ENCODE measurements around the gene MYH2. TPM values are rescaled to one million over a fixed set of nuclear protein-coding genes. Genes with fewer than 3 reads are reported as not detected.
"Not testable (repeated sequence)": the region's sequence is repeated elsewhere in the genome, so short reads cannot be mapped to it uniquely, and the experiment has no call there.

The MYH2 gene
- total RNA-seq, 6 experiments from 2014 or later, result 0.18 to 0.81 (median 0.34) TPM; not detected in 2

DNA sequence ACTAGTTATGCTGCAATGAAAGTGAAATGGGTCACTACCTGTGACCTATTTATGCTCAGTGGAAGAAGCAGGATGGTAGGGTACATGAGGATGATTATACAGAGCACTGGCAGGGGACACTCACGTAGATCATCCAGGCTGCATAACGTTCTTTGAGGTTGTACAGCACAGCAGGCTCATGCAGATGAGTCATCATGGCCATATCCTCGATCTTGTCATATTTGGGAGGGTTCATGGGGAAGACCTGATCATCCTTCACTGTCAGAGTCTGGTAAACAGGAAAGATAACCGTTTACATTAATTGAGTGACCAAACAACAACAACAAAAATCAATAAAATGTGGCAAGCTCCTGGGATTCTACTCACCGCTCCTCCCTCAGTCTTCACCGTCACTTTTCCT is 2.1 kb downstream of the MYH2 start:
- no peak for DNase-seq
- Histone ChIP-seq H3K4me1 (no peaks in the 10 kb centered on the region), H3K9me3 (no peaks in the 10 kb centered on the region), H3K27ac (no peak overlapping the region), H3K27me3 (no peaks in the 10 kb centered on the region), H3K36me3 (no peaks in the 10 kb centered on the region), H3K4me3 (no peak overlapping the region)
- 63% methylated on average over 4 of the region's 6 CpGs for WGBS (ENCODE audit: insufficient coverage, low coverage, low lambda C conversion rate, missing lambda C conversion rate)
- no peak for ATAC-seq
- TF ChIP-seq POLR2A (IDR thresholded peaks at IDR 0.05), result no peak
- TF ChIP-seq CTCF (IDR thresholded peaks at IDR 0.05), result no peak
- intact Hi-C loops (cut with DNase I), result no loop called here

DNA sequence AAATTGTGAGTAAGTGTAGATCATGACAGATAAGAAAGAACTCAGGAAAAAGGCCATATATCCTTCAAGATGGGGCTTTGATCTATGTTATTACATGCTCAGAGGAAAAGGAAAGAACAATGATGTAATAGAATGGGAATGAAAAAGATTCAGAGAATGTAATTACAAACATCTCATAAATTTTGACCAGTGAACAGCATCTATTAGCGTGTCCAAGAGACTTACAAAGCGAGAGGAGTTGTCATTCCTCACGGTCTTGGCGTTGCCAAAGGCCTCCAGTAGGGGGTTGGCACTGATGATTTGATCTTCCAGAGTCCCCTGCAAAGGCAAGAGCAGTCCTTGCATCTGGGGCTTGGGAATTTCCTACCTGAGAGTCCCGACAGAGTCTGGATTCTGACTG is 6.0 kb downstream of the MYH2 start:
- H3K4me1 ChIP-seq; DNase-seq; H3K36me3 ChIP-seq; intact Hi-C loops (cut with DNase I); H3K4me3 ChIP-seq; H3K27ac ChIP-seq; H3K27me3 ChIP-seq; H3K9me3 ChIP-seq; ATAC-seq: not testable (repeated sequence)
- WGBS (ENCODE audit: insufficient coverage, low coverage, low lambda C conversion rate, missing lambda C conversion rate), result 68% methylated on average over 3 of the region's 5 CpGs

DNA sequence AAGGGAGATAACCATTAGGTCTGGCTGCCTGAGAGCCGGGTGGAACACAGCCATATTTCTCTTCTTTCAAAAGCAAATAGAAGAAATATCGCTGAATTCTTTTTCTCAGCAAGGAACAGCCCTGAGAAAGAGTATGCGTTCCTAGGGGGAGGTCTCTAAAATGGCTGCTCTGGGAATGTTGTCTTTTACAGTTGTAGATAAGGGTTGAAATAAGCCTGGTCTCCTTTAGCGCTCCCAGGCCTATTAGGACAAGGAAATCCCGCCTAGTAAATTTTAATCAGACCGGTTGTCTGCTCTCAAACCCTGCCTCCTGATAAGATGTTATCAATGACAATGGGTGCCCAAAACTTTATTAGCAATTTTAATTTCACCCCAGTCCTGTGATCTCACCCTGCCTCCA is 8.3 kb downstream of the MYH2 start:
- H3K9me3 ChIP-seq; H3K27ac ChIP-seq; H3K4me1 ChIP-seq; H3K4me3 ChIP-seq; H3K27me3 ChIP-seq; intact Hi-C loops (cut with DNase I); DNase-seq; ATAC-seq; H3K36me3 ChIP-seq: not testable (repeated sequence)
- WGBS (ENCODE audit: insufficient coverage, low coverage, low lambda C conversion rate, missing lambda C conversion rate), result 76% methylated on average over 6 of the region's 6 CpGs

DNA sequence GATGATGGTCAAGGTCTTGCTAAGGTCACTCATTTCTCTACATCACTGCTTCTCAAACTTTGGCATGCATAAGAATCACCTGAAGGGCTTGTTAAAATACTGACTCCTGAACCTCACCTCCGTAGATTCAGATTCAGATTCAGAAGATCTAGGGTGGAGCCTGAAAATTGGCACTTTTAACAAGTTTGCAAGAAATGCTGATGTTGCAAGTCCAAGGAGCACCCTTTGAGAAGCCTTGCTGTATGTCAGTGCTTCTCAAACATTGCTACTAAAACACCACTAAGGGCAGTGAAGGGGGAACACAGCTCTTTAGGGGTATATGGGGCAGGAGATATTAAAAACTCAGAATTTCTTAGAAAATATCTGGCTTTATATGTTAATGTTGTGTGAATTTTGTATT is 17.4 kb downstream of the MYH2 start:
- Histone ChIP-seq H3K9me3 (no peaks in the 10 kb centered on the region), H3K4me3 (no peak overlapping the region), H3K36me3 (no peaks in the 10 kb centered on the region), H3K27ac (no peak overlapping the region), H3K27me3 (peaks cover 0 to 3% of the 10 kb centered on the region in 2 donors), H3K4me1 (no peaks in the 10 kb centered on the region)
- no peak for TF ChIP-seq POLR2A (IDR thresholded peaks at IDR 0.05)
- TF ChIP-seq CTCF (IDR thresholded peaks at IDR 0.05), result no peak
- ATAC-seq, result no peak
- no peak for DNase-seq
- intact Hi-C loops (cut with DNase I), result no loop called here
- 25% methylated on average over 1 of the region's 1 CpG for WGBS (ENCODE audit: insufficient coverage, low coverage, low lambda C conversion rate, missing lambda C conversion rate)

GRCh38 chr17:10527419-10527818 is 22.0 kb downstream of the MYH2 start:
- WGBS (ENCODE audit: insufficient coverage, low coverage, low lambda C conversion rate, missing lambda C conversion rate), result 75% methylated on average over 5 of the region's 6 CpGs
- Histone ChIP-seq H3K36me3 (no peaks in the 10 kb centered on the region), H3K4me1 (no peaks in the 10 kb centered on the region), H3K9me3 (peaks cover 0 to 2% (median 0%) of the 10 kb centered on the region in 4 donors), H3K27me3 (peaks cover 0 to 2% of the 10 kb centered on the region in 2 donors), H3K4me3 (no peak overlapping the region), H3K27ac (no peak overlapping the region)
- intact Hi-C loops (cut with DNase I), result no loop called here
- TF ChIP-seq CTCF (IDR thresholded peaks at IDR 0.05) (no peak), POLR2A (IDR thresholded peaks at IDR 0.05) (no peak)
- ATAC-seq (no peak), DNase-seq (no peak)

DNA sequence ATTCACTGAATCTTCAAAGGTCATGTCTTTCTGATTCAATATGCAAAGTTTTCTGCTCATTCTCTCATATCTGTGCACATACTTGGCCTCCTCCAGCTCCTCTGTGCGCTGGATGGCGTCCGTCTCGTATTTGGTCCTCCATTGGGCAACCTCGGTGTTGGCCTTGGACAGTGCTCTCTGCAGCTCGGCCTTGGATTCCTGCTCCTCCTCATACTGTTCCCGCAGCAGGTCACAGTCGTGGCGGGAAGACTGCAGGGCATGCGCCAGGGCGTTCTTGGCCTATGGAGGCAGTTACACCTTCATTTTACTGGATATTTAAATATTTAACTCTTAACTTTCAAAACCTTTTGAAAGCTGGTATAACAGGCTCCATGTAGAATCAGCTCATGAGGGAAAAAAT is 22.9 kb downstream of the MYH2 start:
- TF ChIP-seq POLR2A (IDR thresholded peaks at IDR 0.05), result no peak
- no peak for TF ChIP-seq CTCF (IDR thresholded peaks at IDR 0.05)
- H3K27me3 ChIP-seq, result no peaks in the 10 kb centered on the region
- no peaks in the 10 kb centered on the region for H3K4me1 ChIP-seq
- no peak for ATAC-seq
- H3K9me3 ChIP-seq, result peaks cover 0 to 4% (median 0%) of the 10 kb centered on the region in 4 donors
- no peak for DNase-seq
- H3K4me3 ChIP-seq, result no peak overlapping the region
- no peaks in the 10 kb centered on the region for H3K36me3 ChIP-seq
- 77% methylated on average over 9 of the region's 11 CpGs for WGBS (ENCODE audit: insufficient coverage, low coverage, low lambda C conversion rate, missing lambda C conversion rate)
- H3K27ac ChIP-seq, result no peak overlapping the region
- intact Hi-C loops (cut with DNase I), result no loop called here

Data from right lobe of liver (tissue), 6 donors.